HG03139 (cell line): ENCODE measurements around the gene YEATS2.
"Not testable (repeated sequence)": the region's sequence is repeated elsewhere in the genome, so short reads cannot be mapped to it uniquely, and the experiment has no call there.

ENCODE experiments used
- ATAC-seq: cut with Tn5 transposase; IDR thresholded peaks from one replicate; pipeline ENCODE4 v1.9.1; 2021; ENCODE audit not compliant: unreplicated experiment

Gene YEATS2

DNA sequence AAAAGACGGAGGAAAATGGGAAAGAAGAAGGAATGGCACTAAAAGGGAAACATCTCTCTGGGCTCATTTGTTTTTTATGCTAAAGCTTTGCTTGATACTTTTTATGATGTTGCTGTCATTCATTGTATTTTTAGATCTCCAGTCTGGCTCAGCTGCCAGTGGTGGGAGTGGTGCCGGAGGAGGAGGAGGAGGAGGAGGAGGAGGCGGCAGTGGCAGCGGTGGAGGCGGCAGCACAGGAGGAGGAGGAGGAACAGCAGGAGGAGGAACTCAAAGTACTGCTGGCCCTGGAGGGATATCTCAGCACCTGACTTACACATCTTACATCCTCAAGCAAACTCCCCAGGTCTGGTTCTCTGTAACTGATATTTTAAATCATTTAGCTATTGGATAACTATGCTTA, 78.2 kb downstream of the YEATS2 start:
- ATAC-seq = no peak

DNA sequence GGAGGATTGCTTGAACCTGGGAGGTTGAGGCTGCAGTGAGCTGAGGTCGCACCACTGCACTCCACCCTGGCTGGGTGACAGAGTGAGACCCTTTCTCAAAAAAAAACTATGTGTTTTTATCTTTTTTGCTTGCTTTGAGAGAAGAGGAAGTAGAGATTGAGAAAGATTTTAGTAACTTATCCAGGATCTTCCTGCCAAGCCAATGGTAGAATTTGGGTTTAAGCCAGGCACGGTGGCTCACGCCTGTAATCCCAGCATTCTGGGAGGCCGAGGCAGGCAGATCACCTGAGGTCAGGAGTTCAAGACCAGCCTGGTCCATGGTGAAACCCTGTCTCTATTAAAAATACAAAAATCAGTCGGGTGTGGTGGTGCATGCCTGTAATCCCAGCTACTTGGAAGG, 78.9 kb downstream of the YEATS2 start:
- not testable (repeated sequence) for ATAC-seq

DNA sequence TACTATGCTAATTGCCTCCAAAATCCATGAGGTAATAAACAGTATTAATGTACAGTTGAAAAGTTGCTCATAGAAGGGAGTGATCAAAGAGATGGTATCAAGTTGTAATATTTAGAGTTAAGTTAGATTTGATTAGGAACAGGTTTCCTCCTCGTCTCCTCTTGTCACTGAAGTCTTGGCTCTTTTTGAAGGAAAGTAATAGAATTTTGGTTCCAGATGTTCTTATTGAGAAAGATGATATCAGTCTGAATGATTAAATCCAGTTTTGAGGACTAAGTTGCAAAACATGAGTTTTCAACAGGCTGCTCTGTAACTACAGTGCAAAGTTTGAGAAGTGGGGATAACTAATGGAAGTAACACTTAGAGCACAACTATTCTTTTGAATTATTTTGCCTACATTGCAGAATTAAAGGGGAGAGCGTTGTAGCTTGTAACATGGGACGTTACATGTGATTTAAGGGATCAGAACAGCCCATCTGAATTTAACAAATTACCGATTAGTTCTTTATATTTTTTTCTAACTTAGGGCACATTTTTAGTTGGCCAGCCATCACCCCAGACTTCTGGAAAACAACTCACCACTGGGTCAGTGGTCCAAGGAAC, 79.5 kb downstream of the YEATS2 start:
- ATAC-seq = no peak

DNA sequence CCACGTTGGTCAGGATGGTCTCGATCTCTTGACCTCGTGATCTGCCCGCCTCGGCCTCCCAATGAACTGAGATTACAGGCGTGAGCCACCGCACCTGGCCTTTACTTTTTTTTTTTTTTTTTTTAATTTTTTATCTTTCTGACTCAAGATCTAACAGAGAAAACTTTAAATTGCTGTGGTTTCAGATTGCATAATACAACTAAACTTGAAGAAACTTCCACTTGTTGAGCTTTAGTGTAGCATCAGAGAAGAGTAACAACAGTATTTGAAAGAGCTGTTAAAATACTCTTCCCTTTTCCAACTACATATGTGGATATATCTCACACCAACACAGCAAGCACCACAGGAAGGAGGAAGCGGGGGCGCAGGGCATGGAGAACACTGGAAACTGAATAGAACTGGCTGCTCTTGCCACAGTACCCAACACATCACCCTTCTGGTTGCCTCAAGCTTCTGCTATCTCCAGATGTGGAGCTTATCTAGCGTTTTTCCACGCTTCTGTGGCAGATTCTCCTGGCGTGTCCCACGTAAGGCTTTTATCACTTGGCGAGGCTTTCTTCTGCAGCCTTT, 82.4 kb downstream of the YEATS2 start:
- no peak for ATAC-seq

DNA sequence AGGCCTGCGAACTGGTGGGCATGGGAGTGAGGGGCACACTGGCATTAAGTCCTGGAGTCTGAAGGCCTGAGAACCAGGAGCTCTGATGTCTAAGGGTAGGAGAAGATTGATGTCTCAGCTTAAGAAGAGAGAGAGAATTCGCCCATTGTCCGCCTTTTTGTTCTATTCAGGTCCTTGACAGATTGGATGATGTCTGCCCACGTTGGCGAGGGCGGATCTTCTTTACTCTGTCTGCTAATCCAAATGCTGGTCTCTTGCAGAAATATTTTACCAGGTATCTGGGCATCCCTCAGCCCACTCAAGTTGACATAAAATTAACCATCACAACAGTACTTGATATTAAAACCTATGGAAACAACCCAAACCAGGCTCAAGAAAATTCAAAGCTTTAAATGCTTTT, 83.6 kb downstream of the YEATS2 start:
- no peak for ATAC-seq

DNA sequence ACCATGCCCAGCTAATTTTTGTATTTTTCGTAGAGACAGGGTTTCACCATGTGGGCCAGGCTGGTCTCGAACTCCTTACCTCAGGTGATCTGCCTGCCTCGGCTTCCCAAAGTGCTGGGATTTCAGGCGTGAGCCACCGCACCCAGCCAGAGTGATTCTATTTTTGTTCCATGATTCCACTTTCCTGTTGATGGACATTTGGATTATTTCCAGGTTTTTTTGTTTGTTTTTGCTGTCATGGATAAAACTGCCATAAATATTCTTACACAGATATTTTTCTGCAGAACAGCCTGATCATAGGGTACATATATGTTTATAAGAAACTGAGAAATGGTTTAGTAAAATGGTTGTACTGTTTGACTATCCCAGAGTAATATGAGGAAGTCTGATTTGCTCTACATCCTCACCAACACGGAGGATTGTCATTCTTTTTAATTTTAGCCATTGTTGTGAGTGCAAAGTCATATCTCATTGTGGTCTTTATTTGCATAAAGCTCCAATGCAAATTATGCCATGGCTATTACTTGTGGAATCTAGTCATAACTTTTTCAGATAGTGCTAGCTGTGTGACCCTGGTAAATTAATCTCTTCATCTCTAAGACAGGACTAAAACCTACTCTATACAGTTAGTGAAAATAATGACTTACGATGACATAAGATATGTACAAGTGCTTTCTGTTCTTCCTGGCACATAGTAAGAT, 85.1 kb downstream of the YEATS2 start:
- ATAC-seq = no peak

DNA sequence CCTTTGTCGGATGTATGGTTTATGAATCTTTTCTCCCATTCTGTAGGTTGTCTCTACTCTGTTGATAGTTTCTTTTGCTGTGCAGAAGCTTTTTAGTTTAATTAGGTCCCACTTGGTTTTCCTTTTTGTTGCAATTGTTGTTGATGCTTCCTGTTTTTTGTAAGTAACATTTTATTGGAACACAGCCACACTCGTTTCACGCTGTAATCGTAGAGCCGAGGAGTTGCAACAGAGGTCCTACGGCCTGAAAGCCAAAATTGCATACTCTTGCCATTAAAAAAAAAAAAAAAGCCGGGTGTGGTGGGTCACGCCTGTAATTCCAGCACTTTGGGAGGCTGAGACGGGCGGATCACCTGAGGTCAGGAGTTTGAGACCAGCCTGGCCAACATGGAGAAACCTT, 86.9 kb downstream of the YEATS2 start:
- not testable (repeated sequence) for ATAC-seq

DNA sequence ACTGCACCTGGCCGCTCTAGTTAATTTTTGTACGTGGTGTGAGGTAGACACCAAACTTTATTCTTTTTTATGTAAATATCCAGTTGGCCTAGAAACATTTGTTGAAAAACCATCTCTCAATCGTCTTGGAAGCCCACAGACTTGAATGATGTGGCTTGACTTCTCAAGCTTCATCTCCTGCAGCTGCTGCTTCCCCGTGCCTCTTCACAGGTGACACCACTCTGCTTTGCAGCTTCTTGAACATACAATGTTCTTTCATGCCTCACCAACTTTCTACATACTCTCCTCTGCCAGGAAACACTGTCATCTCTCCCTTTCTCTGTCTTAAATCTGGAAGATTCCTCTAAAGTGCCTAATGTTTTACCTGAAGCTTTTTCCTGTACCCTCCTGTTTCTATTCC, 92.2 kb downstream of the YEATS2 start:
- no peak for ATAC-seq

DNA sequence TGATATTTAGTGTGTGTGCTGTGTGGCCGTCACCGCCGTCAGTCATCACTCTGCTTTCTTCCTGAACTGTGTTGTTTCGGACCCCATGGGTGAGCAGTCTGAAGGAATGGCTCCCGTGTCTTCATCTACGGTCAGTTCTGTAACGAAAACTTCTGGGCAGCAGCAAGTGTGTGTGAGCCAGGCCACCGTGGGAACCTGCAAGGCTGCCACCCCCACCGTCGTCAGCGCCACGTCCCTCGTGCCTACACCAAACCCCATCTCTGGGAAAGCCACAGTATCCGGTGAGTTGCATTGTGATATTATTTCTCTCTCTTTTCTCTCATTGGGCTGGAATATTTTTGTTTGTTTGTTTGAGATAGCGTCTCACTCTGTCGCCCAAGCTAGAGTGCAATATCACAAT, 93.1 kb downstream of the YEATS2 start:
- ATAC-seq = no peak

DNA sequence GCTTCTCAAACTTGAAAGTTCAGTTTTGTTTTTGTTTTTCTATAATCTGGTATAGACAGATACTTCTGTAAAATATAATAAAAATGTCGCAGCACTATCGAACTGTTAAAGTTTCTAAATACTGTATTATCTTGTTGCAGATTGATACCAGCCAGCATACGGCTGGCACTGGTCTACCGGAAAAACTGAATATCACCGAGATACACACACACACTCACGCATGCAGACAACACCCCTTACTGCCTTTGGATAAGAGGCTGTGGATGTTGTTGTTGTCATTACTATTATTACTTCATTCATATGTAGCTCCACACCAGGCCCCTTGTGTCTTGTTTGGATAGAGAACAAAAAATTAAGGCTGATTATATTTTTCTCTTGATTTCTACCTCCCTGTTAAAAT, 95.4 kb downstream of the YEATS2 start:
- ATAC-seq = no peak

DNA sequence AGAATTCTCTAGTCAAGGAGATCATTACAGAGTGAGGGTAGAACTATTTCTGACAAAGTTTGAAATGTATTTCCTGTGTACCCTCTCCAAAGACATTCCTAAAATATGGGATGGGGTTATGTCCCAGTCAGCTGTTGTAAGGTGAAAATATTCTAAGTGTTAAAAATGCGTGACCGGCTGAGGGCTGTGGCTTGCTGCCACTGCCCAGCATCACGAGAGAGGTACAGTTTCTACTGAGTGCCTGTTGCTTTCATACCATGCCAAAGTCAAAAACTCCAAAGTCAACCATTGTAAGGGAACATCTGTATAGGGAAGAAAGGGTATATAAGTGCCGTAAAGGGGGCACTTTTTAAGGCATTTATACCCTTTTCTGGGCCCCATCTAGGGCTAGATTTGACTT, 96.9 kb downstream of the YEATS2 start:
- no peak for ATAC-seq

DNA sequence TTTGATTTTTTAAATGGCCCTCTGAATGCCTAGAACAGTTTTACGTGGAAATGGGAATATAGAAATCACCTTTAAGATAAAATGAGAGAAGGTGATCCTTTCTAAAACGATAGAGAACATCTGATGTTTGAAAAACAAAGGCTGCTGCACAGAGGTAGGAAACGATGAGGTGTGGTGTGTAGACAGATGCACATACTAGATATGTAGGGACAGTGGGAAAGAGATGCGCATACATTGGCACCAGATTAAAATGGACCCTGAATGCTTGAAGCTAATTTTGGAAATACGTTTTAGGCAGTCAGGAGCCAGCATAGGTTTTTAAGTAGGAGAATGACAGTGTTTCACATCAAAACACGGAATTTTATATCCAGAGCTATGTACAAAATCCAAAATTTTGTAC, 98.8 kb downstream of the YEATS2 start:
- ATAC-seq = no peak

DNA sequence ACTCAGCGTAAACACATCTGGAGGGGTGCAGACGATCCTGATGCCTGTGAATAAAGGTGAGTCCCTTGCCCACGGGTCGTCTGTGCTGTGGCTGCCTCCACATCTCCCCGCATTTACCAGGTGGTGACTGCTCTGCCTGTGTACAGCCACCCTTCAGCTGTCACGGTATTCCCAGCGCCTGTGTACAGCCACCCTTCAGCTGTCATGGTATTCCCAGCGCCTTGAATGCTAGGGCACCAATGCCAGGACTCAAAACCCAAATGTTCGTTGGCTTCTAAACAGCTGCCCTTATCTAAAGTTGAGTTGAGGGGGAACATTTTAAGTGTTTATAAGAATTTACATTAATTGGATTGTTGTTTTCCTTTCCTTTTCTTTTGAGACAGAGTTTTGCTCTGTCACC, 100.4 kb downstream of the YEATS2 start:
- ATAC-seq = no peak

DNA sequence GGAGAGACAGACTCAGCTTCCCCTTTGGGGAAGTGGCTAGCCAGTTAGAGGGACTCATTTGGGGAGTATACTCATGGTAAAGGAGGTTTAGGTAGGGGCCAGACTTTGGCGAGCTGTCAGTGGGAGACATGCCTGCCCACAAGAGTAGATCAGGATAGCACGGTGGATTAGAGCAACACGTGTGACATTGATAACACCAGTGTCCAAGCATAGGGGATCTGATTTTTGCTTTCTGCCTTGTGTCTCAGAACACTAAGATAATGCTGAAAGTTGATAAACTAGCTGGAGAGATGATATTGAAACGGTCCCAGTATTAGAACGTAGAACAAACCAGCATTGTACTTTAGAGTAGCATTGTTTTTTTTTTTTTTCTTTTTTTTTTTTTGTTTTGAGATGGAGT, 101.9 kb downstream of the YEATS2 start:
- ATAC-seq = no peak

DNA sequence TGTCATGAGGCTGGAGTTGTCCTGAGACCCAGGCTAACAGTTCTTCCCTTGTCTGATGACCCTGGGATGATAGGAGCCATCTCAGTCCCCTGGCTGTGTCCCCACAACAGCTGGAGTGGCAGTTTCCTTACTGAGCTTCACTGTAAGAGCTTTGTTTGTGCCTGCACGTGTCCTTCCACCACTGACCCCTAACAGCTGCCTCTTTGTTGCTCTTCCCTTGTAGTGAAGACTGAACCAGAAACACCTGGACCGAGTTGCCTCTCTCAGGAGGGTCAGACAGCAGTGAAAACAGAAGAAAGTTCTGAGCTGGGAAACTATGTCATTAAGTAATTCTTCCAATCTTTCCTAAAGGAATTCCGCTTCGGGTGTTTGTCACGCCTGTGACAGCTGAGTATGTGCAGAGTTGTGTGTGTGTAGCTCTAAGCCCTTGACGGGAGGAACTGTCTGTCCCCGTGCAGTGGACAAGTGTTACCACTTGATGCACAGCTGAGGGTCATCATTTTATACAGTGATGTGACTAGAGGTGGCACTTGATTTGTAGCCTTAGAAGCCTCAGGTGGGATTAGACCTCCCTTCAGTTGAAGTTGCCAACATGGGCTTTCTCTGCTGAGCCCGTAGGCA, 102.8 kb downstream of the YEATS2 start:
- ATAC-seq = no peak

DNA sequence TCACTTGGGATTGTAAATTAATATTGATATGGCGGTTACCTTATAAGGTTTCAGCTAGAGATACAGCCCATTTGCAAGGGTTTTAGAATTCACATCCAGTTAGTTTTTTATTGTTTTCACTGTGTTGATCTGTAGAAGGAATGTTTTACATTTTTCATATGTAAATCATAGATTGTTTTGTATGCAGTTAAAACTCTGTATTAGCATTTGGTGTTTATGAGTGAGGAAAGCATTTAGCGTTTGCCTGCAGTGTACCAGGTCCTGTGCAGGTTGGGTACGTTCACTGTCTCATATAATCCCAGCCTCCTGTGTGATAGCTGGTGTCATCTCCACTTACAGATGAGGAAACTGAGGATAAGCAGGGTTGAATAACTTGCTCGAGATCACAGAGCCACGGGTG, 104.0 kb downstream of the YEATS2 start:
- ATAC-seq = no peak

DNA sequence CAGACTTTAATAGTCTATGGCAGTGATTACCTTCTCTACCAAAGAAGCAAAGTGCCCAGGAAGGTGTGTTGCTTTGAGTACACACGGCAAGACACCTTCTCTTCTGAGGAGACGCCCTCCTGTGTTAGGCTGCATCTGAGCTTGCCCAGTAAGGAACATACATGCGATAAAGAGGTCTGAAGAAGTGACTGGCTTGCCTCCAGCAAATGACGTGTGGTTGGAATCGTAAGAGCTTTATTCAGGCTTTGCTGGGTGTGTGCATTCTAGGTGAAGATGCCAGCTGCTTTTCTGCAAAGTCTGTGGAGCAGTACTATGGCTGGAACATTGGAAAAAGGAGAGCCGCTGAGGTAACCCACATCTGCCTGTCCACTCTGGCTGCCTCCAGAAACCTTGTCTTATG, 105.4 kb downstream of the YEATS2 start:
- no peak for ATAC-seq

DNA sequence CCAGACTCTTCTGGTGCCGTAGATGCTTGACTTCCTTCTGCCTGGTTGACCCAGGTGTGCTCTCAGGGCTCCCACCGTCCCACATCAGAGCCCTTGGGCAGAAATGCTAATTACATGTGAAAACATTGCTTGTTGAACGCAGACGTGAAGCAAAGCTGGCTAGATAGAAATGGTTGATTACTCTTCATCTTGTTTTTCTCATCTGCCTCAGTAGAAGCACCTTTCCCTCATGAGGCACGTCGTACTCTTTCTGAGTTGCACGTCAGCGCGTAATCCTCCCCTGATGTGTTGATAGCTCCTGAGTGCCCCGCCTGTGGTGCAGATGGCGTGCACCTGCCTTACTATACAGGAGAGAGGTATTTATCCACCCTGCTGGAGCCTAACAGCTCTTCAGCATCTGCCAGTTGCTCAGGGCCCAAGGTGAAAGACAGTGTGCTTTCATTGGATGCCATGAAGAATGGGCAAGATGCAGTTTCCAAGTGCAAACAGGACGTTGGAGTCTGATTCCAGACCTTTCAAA, 109.7 kb downstream of the YEATS2 start:
- no peak for ATAC-seq

DNA sequence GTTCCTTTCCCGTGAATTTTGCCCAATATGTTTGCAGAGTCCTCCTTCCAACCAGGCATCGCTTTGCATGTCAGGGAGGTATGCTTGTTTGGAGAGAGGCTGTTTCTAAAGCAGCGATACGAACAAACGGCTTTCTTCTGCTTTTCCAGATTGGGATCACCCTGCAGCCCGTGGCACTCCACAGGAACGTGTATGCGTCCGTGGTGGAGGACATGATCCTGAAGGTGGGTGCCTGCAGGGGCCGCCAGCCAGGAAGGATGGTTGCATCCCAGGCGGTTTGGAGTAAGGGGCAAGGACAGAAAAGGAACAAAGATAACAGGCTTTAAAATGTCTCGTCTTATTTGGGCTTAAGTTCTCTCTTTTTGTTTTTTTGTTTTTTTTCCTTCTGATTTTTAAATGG, 110.3 kb downstream of the YEATS2 start:
- ATAC-seq = no peak

DNA sequence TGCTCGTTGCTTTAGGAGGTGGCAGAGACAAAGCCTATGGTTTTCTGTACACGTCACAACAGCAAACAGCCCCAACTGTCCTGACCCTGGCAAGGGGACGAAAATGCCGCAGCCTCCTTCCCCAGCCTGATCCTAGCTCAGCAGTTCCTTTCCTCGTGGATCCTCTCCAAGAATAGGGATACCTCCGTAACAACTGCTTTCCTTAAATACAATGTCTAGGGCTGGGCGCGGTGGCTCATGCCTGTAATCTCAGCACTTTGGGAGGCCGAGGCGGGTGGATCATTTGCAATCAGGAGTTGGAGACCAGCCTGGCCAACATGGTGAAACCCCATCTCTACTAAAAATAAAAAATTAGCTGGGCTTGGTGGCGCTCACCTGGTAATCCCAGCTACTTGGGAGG, 110.8 kb downstream of the YEATS2 start:
- ATAC-seq = no peak

DNA sequence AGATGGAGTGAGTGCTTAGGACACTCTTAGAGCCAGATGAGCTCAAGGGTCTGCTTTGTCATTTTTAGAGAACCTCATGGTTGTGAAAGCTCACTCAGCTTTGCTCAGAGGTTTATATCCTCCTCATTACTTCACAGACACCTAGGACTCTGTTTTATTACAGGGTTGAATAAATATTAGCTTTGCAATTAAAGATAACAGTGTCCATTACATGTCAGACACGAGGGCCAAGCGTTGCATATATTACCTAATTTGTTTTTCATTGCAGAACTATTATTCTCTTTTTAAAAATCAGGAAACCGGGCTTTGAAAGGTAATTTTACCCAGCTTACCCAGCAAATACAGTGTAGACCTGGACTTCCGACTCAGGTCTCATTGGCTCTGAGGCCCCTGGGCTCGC, 111.7 kb downstream of the YEATS2 start:
- ATAC-seq = no peak
